Mesenchymal stem cell (in vitro differentiated cells and primary cell): ENCODE data around the gene PANX1.

Experiments
- DNase-seq: peaks from one replicate; pipeline ENCODE4 v3.0.0-alpha.2; 2013
- H2AFZ ChIP-seq: one replicate; pipeline ENCODE4 v1.6.1; 2013; ENCODE audit warnings: low read depth, mild to moderate bottlenecking, control low read depth, inconsistent platforms, low read length, moderate library complexity
- H2AK5ac ChIP-seq: 2 replicates; pipeline ENCODE4 v1.6.1; 2013; ENCODE audit warnings: low read length, moderate library complexity, mild to moderate bottlenecking, inconsistent platforms; ENCODE audit not compliant: severe bottlenecking
- H2BK120ac ChIP-seq: one replicate; pipeline ENCODE4 v1.6.1; 2013; ENCODE audit warnings: low read depth, mild to moderate bottlenecking, inconsistent platforms, low read length, moderate library complexity
- H2BK12ac ChIP-seq, 2 experiments: one replicate each; pipeline ENCODE4 v1.6.1; 2013; ENCODE audit warnings: inconsistent platforms in 2 of 2, low read length in 2 of 2, mild to moderate bottlenecking in 2 of 2, moderate library complexity in 2 of 2, control low read depth in 1 of 2
- H2BK15ac ChIP-seq: one replicate; pipeline ENCODE4 v1.6.1; 2013; ENCODE audit warnings: mild to moderate bottlenecking, low read depth, inconsistent platforms; ENCODE audit not compliant: poor library complexity, severe bottlenecking
- H2BK5ac ChIP-seq: 2 replicates; pipeline ENCODE4 v1.6.1; 2013; ENCODE audit warnings: low read depth, mild to moderate bottlenecking, low read length, control low read depth, inconsistent platforms; ENCODE audit not compliant: poor library complexity, severe bottlenecking
- H3K14ac ChIP-seq, 2 experiments: one replicate each; pipeline ENCODE4 v1.6.1; 2013; ENCODE audit warnings: inconsistent platforms in 2 of 2, low read length in 2 of 2, control low read depth in 1 of 2, mild to moderate bottlenecking in 1 of 2, moderate library complexity in 1 of 2
- H3K18ac ChIP-seq, 2 experiments: one replicate each; pipeline ENCODE4 v1.6.1; 2013; ENCODE audit warnings: inconsistent platforms in 2 of 2, low read length in 2 of 2, control low read depth in 1 of 2, low read depth in 1 of 2, mild to moderate bottlenecking in 1 of 2
- H3K23ac ChIP-seq, 2 experiments: one replicate each; pipeline ENCODE4 v1.6.1; 2013; ENCODE audit warnings: inconsistent platforms in 2 of 2, low read length in 2 of 2, mild to moderate bottlenecking in 2 of 2, moderate library complexity in 2 of 2, control low read depth in 1 of 2
- H3K27ac ChIP-seq: 2 replicates; pipeline ENCODE4 v1.5.1; 2013; ENCODE audit warnings: mild to moderate bottlenecking, moderate library complexity, low read length, control low read depth, inconsistent platforms; ENCODE audit not compliant: poor library complexity, severe bottlenecking
- H3K27me3 ChIP-seq, 2 experiments: 2 replicates each; pipeline versions ENCODE4 v1.6.1 to v1.7.0; 2013; ENCODE audit warnings: low read length in 2 of 2, mild to moderate bottlenecking in 2 of 2, moderate library complexity in 2 of 2, control low read depth in 1 of 2, inconsistent platforms in 1 of 2; ENCODE audit not compliant: control insufficient read depth in 1 of 2, insufficient read depth in 1 of 2
- H3K36me3 ChIP-seq, 2 experiments: 2 replicates each; pipeline versions ENCODE4 v1.6.1 to v1.7.0; 2013; ENCODE audit warnings: low read length in 2 of 2, control low read depth in 1 of 2, inconsistent platforms in 1 of 2, low read depth in 1 of 2, mild to moderate bottlenecking in 1 of 2; ENCODE audit not compliant: insufficient read depth in 2 of 2, control insufficient read depth in 1 of 2
- H3K4ac ChIP-seq, 2 experiments: one replicate each; pipeline ENCODE4 v1.6.1; 2013; ENCODE audit warnings: inconsistent platforms in 2 of 2, low read length in 2 of 2, mild to moderate bottlenecking in 2 of 2, moderate library complexity in 2 of 2, control low read depth in 1 of 2, low read depth in 1 of 2
- H3K4me1 ChIP-seq: 2 replicates; pipeline ENCODE4 v1.6.1; 2013; ENCODE audit warnings: low read depth, low read length, control low read depth; ENCODE audit not compliant: control insufficient read depth, insufficient read depth
- H3K4me2 ChIP-seq: 2 replicates; pipeline ENCODE4 v1.6.1; 2013; ENCODE audit warnings: low read length, mild to moderate bottlenecking, inconsistent platforms; ENCODE audit not compliant: poor library complexity, severe bottlenecking
- H3K4me3 ChIP-seq, 2 experiments: 2 replicates each; pipeline versions ENCODE4 v1.5.1 to v1.7.0; 2013; ENCODE audit warnings: low read length in 2 of 2, mild to moderate bottlenecking in 2 of 2, control low read depth in 1 of 2, low read depth in 1 of 2; ENCODE audit not compliant: insufficient read depth in 1 of 2
- H3K79me1 ChIP-seq: replicated peaks from 2 replicates; pipeline ENCODE4 v1.6.1; 2013; ENCODE audit warnings: mild to moderate bottlenecking, control low read depth, low read length, inconsistent platforms; ENCODE audit not compliant: poor library complexity, severe bottlenecking
- H3K9ac ChIP-seq: 2 replicates; pipeline ENCODE4 v1.7.0; 2013; ENCODE audit warnings: mild to moderate bottlenecking, low read length, moderate library complexity
- H3K9me3 ChIP-seq: 2 replicates; pipeline ENCODE4 v1.7.0; 2013; ENCODE audit warnings: mild to moderate bottlenecking, low read length; ENCODE audit not compliant: control insufficient read depth
- H4K8ac ChIP-seq: one replicate; pipeline ENCODE4 v1.6.1; 2013; ENCODE audit warnings: inconsistent platforms, mild to moderate bottlenecking, low read length, moderate library complexity
- H4K91ac ChIP-seq: one replicate; pipeline ENCODE4 v1.6.1; 2013; ENCODE audit warnings: mild to moderate bottlenecking, low read length, inconsistent platforms
- WGBS: methylation state at CpG from one replicate; pipeline ENCODE4 v1.1.7; 2013; ENCODE audit warnings: mixed read lengths; 5-methylcytosine and 5-hydroxymethylcytosine counted together

PANX1 gene

GRCh38 chr11:94104734-94105133 is 23.9 kb upstream of the PANX1 start:
- Histone ChIP-seq H2BK5ac (no peak overlapping the region), H4K8ac (no peak overlapping the region), H3K79me1 (no peaks in the 10 kb centered on the region), H3K4me1 (no peaks in the 10 kb centered on the region), H3K9me3 (no peaks in the 10 kb centered on the region), H4K91ac (no peak overlapping the region), H2BK12ac (no peak overlapping the region), H3K36me3 (no peaks in the 10 kb centered on the region), H3K27ac (no peak overlapping the region), H3K4me2 (no peak overlapping the region), H3K4ac (no peak overlapping the region), H2BK120ac (no peak overlapping the region), H3K4me3 (no peak overlapping the region), H3K23ac (no peak overlapping the region), H3K9ac (no peak overlapping the region), H3K18ac (no peak overlapping the region), H2BK15ac (no peak overlapping the region), H2AK5ac (no peak overlapping the region), H3K27me3 (no peaks in the 10 kb centered on the region), H3K14ac (no peak overlapping the region), H2AFZ (no peak overlapping the region)
- no peak for DNase-seq

GRCh38 chr11:94106716-94107115 is 21.9 kb upstream of the PANX1 start:
- no peak overlapping the region for H2AFZ ChIP-seq
- WGBS = 95% methylated on average over 2 of the region's 4 CpGs

DNA sequence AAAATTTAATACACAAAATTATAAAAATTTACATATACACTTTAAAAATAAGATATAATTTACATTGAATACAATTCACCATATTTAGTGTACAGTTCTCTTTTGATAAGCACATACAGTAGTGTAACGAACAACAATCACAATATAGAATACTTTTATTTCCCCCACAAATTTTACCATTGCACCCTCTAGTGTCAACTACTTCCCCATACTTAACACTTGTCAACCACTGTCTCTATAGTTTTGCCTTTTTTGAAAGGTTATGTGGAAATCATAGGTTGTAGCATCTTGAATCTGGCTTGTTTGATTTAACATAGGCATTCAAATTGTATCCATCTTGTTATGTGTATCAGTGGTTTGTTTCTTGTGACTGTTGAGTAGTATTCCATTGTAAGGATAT is 21.3 kb upstream of the PANX1 start:
- H2AFZ ChIP-seq = no peak overlapping the region
- H2BK15ac ChIP-seq = no peak overlapping the region
- DNase-seq = no peak

More at GRCh38 chr11:94106716-94107115, 21.9 kb upstream of the PANX1 start:
- Histone ChIP-seq H3K4me2 (no peak overlapping the region), H3K9me3 (no peaks in the 10 kb centered on the region), H3K27me3 (no peaks in the 10 kb centered on the region), H3K14ac (no peak overlapping the region), H2AK5ac (no peak overlapping the region), H4K8ac (no peak overlapping the region), H3K4me1 (no peaks in the 10 kb centered on the region), H2BK12ac (no peak overlapping the region), H3K36me3 (no peaks in the 10 kb centered on the region), H3K4me3 (no peak overlapping the region), H3K79me1 (no peaks in the 10 kb centered on the region), H3K27ac (no peak overlapping the region), H2BK15ac (no peak overlapping the region), H2BK5ac (no peak overlapping the region), H4K91ac (no peak overlapping the region), H3K23ac (no peak overlapping the region), H2BK120ac (no peak overlapping the region), H3K4ac (no peak overlapping the region), H3K9ac (no peak overlapping the region), H3K18ac (no peak overlapping the region)
- DNase-seq = no peak

GRCh38 chr11:94111241-94111640 is 17.4 kb upstream of the PANX1 start:
- H3K4me2 ChIP-seq = no peak overlapping the region
- no peak overlapping the region for H3K4ac ChIP-seq
- H3K14ac ChIP-seq = no peak overlapping the region
- H3K79me1 ChIP-seq = no peaks in the 10 kb centered on the region
- no peak overlapping the region for H3K27ac ChIP-seq
- no peak overlapping the region for H3K4me3 ChIP-seq
- H4K8ac ChIP-seq = no peak overlapping the region
- H4K91ac ChIP-seq = no peak overlapping the region
- H3K23ac ChIP-seq = no peak overlapping the region
- H2AK5ac ChIP-seq = no peak overlapping the region
- no peaks in the 10 kb centered on the region for H3K36me3 ChIP-seq
- no peak overlapping the region for H3K9ac ChIP-seq
- no peak overlapping the region for H3K18ac ChIP-seq
- WGBS = 90% methylated on average over 2 of the region's 3 CpGs
- no peaks in the 10 kb centered on the region for H3K9me3 ChIP-seq
- no peak for DNase-seq
- H2BK120ac ChIP-seq = no peak overlapping the region
- no peak overlapping the region for H2BK12ac ChIP-seq
- H2AFZ ChIP-seq = no peak overlapping the region
- H2BK5ac ChIP-seq = no peak overlapping the region
- H3K4me1 ChIP-seq = no peaks in the 10 kb centered on the region
- no peaks in the 10 kb centered on the region for H3K27me3 ChIP-seq
- H2BK15ac ChIP-seq = no peak overlapping the region

More for the DNA sequence above, 21.3 kb upstream of the PANX1 start:
- Histone ChIP-seq H4K8ac (no peak overlapping the region), H3K4ac (no peak overlapping the region), H3K4me3 (no peak overlapping the region), H3K9ac (no peak overlapping the region), H2BK5ac (no peak overlapping the region), H3K27me3 (no peaks in the 10 kb centered on the region), H4K91ac (no peak overlapping the region), H2BK120ac (no peak overlapping the region), H3K14ac (no peak overlapping the region), H3K9me3 (no peaks in the 10 kb centered on the region), H3K4me1 (no peaks in the 10 kb centered on the region), H3K23ac (no peak overlapping the region), H3K18ac (no peak overlapping the region), H3K4me2 (no peak overlapping the region), H3K27ac (no peak overlapping the region), H2BK12ac (no peak overlapping the region), H3K36me3 (no peaks in the 10 kb centered on the region), H3K79me1 (no peaks in the 10 kb centered on the region), H2AK5ac (no peak overlapping the region)
- WGBS = 100% methylated on average over 1 of the region's 1 CpG
